ENCODE data around the gene TAF5L.

GRCh38 chr1:229619614-229620013 lies 6.3 kb downstream of the TAF5L start:
- TF ChIP-seq CTCF (IDR thresholded peaks at IDR 0.05; ENCODE audit: poor library complexity) (no peak), EZH2 (IDR thresholded peaks at IDR 0.05; ENCODE audit: borderline replicate concordance) (no peak)

All from hepatocyte (in vitro differentiated cells).